T-cell (primary cell): ENCODE data around the gene DBH. TPM values are rescaled to one million over a fixed set of nuclear protein-coding genes. Genes with fewer than 3 reads are reported as not detected.

Experiments
- ATAC-seq, 4 experiments: fragments of 200-7000 bp in 3 of 4; fragments of 150-1000 bp in 1 of 4; cut with Tn5 transposase; replicated peaks in 1 of 4; 1 replicate in 3 of 4; 2 replicates in 1 of 4; pipeline ENCODE4 v1.10.0; 2021; ENCODE audit warnings: moderate library complexity in 3 of 4, mild to moderate bottlenecking in 2 of 4, moderate number of reproducible peaks in 1 of 4
- CTCF ChIA-PET, 2 donors: fragments of 300-600 bp; sonication (Branson Sonifier 250); formaldehyde crosslinking; loops; one replicate each; lab custom pipeline; 2022; ENCODE audit warnings: antibody characterized with exemption in 2 of 2; lab: Charles Lee
- POLR2A ChIA-PET, 2 donors: fragments of 300-600 bp; sonication (Branson Sonifier 250); formaldehyde crosslinking; loops; one replicate each; lab custom pipeline; 2022; ENCODE audit warnings: antibody characterized with exemption in 2 of 2; lab: Charles Lee
- DNase-seq, 35 experiments: peaks; one replicate each; pipeline versions ENCODE4 v3.0.0 to v3.0.0-alpha.2; 2013 to 2023
- H3K27ac ChIP-seq: one replicate; pipeline ENCODE4 v1.5.1; 2013; ENCODE audit warnings: low read length
- H3K27me3 ChIP-seq, 2 experiments: replicated peaks in 1 of 2; 1 replicate in 1 of 2; 2 replicates in 1 of 2; pipeline versions ENCODE4 v1.6.1 to v1.7.0; 2013; ENCODE audit warnings: low read length in 1 of 2, mixed read lengths in 1 of 2; ENCODE audit not compliant: control insufficient read depth in 2 of 2, insufficient read depth in 2 of 2; ENCODE audit errors: extremely low read depth in 1 of 2
- H3K36me3 ChIP-seq, 2 donors: 1 replicate in 1 of 2; 2 replicates in 1 of 2; pipeline versions ENCODE4 v1.6.1 to v1.7.0; 2013; ENCODE audit warnings: low read length in 1 of 2; ENCODE audit not compliant: control insufficient read depth in 2 of 2, insufficient read depth in 1 of 2; ENCODE audit errors: extremely low read depth in 1 of 2
- H3K4me1 ChIP-seq, 2 experiments: 1 replicate in 1 of 2; 2 replicates in 1 of 2; pipeline versions ENCODE4 v1.6.1 to v1.7.0; 2013; ENCODE audit warnings: low read length in 2 of 2, mixed read lengths in 1 of 2; ENCODE audit not compliant: insufficient read depth in 2 of 2, control insufficient read depth in 1 of 2; ENCODE audit errors: extremely low read depth in 1 of 2
- H3K4me3 ChIP-seq, 2 donors: 1 replicate in 1 of 2; 2 replicates in 1 of 2; pipeline versions ENCODE4 v1.5.1 to v1.7.0; 2013; ENCODE audit warnings: mild to moderate bottlenecking in 2 of 2, low read length in 1 of 2, moderate library complexity in 1 of 2; ENCODE audit not compliant: control insufficient read depth in 1 of 2; ENCODE audit errors: extremely low read depth in 1 of 2
- H3K9me3 ChIP-seq: 2 replicates; pipeline ENCODE4 v1.7.0; 2013
- H3K27ac Mint-ChIP-seq, 2 donors: one replicate each; pipeline ENCODE4 v1.8.0; 2020 to 2021; ENCODE audit warnings: mild to moderate bottlenecking in 2 of 2, mixed read lengths in 2 of 2
- H3K27me3 Mint-ChIP-seq, 2 donors: one replicate each; pipeline ENCODE4 v1.8.0; 2021 to 2022; ENCODE audit warnings: mixed read lengths in 2 of 2
- H3K36me3 Mint-ChIP-seq: one replicate; pipeline ENCODE4 v1.8.0; 2021; ENCODE audit warnings: mixed read lengths
- H3K4me1 Mint-ChIP-seq, 3 donors: one replicate each; pipeline ENCODE4 v1.8.0; 2020 to 2022; ENCODE audit warnings: mixed read lengths in 3 of 3, mild to moderate bottlenecking in 1 of 3
- H3K4me3 Mint-ChIP-seq, 3 donors: one replicate each; pipeline ENCODE4 v1.8.0; 2020 to 2022; ENCODE audit warnings: mild to moderate bottlenecking in 3 of 3, mixed read lengths in 3 of 3, moderate library complexity in 3 of 3
- H3K9me3 Mint-ChIP-seq, 3 donors: one replicate each; pipeline ENCODE4 v1.8.0; 2020 to 2022; ENCODE audit warnings: mixed read lengths in 3 of 3
- WGBS: methylation state at CpG from one replicate; pipeline ENCODE4 v1.1.5; 2013; ENCODE audit warnings: missing lambda C conversion rate; ENCODE audit not compliant: insufficient coverage; 5-methylcytosine and 5-hydroxymethylcytosine counted together
- total RNA-seq, 35 experiments: library from RNA in 6 of 35; stranded (reverse) in 6 of 35; fragments of 120-200 nt in 1 of 35; gene quantifications; one replicate each; pipeline versions ENCODE4 v1.2.1 to v1.2.4 and lab custom pipeline; 2013 to 2026

The DBH gene
- total RNA-seq, 5 donors from 2014 or later (not counting 1 experiment from before 2014, with no cell fraction given), result 0.26 to 0.82 (median 0.32) TPM

DNA sequence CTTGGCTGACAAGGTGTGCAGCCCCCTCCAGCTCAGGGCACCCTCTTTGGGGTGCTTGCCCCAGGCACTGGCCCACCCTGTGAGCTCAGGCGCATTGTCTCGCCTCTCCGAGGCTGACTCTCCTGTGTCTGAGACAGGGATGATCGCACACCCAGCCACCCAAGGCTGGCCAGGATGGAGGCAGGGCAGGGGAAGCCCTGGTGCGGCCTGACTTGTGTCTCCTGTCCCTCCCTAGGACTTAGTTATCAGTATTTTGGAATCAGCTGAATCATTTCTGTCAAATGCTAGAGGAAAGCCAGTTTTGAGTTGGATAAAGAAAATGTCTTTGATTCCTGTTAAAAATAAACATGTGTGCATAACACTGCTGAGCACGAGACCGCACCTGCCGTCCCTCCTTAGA is 2.5 kb upstream of the DBH start:
- H3K4me1 Mint-ChIP-seq, result peaks cover 0 to 3% (median 0%) of the 10 kb centered on the region in 3 donors
- peaks cover 0 to 36% of the 10 kb centered on the region in 2 experiments for H3K27me3 ChIP-seq
- H3K36me3 ChIP-seq, result no peaks in the 10 kb centered on the region
- no peak overlapping the region for H3K4me3 ChIP-seq
- DNase-seq (no peak), ATAC-seq (no peak)
- no peaks in the 10 kb centered on the region for H3K4me1 ChIP-seq
- no peaks in the 10 kb centered on the region for H3K9me3 Mint-ChIP-seq
- ChIA-PET POLR2A (no interaction called here), CTCF (interaction anchor here in 1 of 2 donors (0.6 kb wide), 1 partner anchor 477 kb away, joined by 6 read pairs; no protein-coding TSS in a partner anchor)
- no peaks in the 10 kb centered on the region for H3K9me3 ChIP-seq
- H3K4me3 Mint-ChIP-seq, result no peak overlapping the region
- H3K36me3 Mint-ChIP-seq, result no peaks in the 10 kb centered on the region
- 86% methylated on average over 5 of the region's 8 CpGs for WGBS
- H3K27ac ChIP-seq, result no peak overlapping the region
- H3K27ac Mint-ChIP-seq, result no peak overlapping the region
- H3K27me3 Mint-ChIP-seq, result peaks cover 0 to 2% of the 10 kb centered on the region in 2 donors

DNA sequence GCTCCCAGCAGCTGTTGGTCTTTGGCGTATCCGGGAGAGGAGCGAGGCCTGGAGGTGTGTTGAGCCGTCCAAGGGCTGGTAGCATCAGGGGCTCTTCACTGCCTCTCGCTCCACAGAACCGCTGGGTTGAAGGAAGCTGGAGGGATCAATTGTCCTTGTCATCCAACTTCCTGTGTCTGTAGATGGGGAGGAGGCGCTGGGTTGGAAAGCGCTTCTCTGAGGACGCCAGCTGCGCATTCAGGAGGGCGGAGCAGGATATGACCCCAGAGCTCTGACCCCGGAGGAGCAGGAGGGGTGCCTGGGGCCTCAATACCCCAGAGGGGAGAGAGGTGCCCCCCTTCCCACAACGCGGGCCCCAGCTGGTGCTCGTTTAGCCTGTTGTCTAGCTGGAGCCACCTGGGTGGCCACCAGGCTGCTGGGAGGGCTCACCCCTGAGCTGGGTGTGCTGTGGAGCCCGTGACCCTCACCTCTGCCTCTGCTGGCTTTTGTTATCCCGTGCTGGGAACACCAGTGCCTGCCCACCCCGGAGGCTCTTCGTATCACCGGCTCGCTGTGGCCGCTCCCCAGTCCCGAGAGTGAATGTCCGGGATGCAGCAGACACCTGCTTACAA is 2.0 kb upstream of the DBH start:
- CTCF ChIA-PET, result interaction anchor here in 1 of 2 donors (0.6 kb wide), 1 partner anchor 477 kb away, joined by 6 read pairs; no protein-coding TSS in a partner anchor
- no peak overlapping the region for H3K27ac Mint-ChIP-seq
- Histone ChIP-seq H3K9me3 (no peaks in the 10 kb centered on the region), H3K27ac (no peak overlapping the region), H3K4me3 (no peak overlapping the region), H3K36me3 (no peaks in the 10 kb centered on the region), H3K27me3 (peaks cover 0 to 34% of the 10 kb centered on the region in 2 experiments), H3K4me1 (no peaks in the 10 kb centered on the region)
- DNase-seq (no peak), ATAC-seq (no peak)
- H3K9me3 Mint-ChIP-seq, result no peaks in the 10 kb centered on the region
- no peaks in the 10 kb centered on the region for H3K36me3 Mint-ChIP-seq
- no peak overlapping the region for H3K4me3 Mint-ChIP-seq
- peaks cover 0 to 2% of the 10 kb centered on the region in 2 donors for H3K27me3 Mint-ChIP-seq
- peaks cover 0 to 3% (median 0%) of the 10 kb centered on the region in 3 donors for H3K4me1 Mint-ChIP-seq
- POLR2A ChIA-PET, result no interaction called here
- 68% methylated on average over 21 of the region's 24 CpGs for WGBS

DNA sequence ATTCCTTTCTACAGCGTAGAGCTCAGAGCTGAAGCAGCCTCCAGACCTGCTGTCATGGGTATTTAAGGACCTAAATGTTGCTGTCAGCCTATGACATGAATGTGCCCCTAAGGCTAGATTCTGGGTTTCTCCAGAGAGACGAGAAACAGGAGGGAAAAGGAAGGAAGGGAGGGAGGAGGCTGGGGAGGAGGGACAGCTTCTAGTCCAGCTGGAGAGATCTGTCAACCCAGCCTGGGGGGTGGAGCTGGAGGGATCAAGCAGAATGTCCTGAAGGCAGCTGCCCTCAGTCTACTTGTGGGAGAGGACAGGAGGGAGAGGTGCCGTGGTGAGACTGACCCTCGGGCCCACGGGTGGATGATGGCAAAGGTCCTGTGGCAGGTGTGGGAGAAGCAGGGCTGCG is 1.1 kb upstream of the DBH start:
- no peak overlapping the region for H3K27ac Mint-ChIP-seq
- no peaks in the 10 kb centered on the region for H3K9me3 ChIP-seq
- H3K9me3 Mint-ChIP-seq, result no peaks in the 10 kb centered on the region

DNA sequence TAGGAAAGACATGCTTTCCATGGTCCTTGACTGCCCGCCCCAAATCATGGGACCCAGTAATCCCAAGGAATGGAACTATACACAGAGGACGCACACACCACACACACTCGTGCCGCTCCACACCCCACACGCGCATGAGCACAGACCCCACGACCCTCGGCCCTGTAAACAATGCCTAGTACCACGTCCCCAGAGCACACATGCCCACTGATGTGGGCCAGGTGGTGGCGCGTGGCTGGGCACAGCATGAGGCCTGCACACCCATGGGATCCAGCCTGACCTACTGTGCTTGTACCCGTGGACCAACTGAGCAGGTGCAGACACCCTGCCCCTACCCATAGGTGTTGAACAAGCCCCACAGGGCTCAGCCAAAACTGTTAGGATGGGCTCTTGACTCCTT is 739 bp downstream of the DBH start:
- ChIA-PET CTCF (no interaction called here), POLR2A (no interaction called here)
- Mint-ChIP-seq H3K27ac (no peak overlapping the region), H3K4me3 (no peak overlapping the region), H3K9me3 (no peaks in the 10 kb centered on the region), H3K4me1 (peaks cover 0 to 3% (median 0%) of the 10 kb centered on the region in 3 donors), H3K27me3 (no peaks in the 10 kb centered on the region), H3K36me3 (no peaks in the 10 kb centered on the region)
- no peak for DNase-seq
- 87% methylated on average over 11 of the region's 12 CpGs for WGBS
- ATAC-seq, result no peak
- H3K4me1 ChIP-seq, result no peaks in the 10 kb centered on the region
- no peaks in the 10 kb centered on the region for H3K36me3 ChIP-seq
- peaks cover 0 to 31% of the 10 kb centered on the region in 2 experiments for H3K27me3 ChIP-seq
- no peak overlapping the region for H3K27ac ChIP-seq
- H3K4me3 ChIP-seq, result no peak overlapping the region
- no peaks in the 10 kb centered on the region for H3K9me3 ChIP-seq

More for the DNA sequence above, 1.1 kb upstream of the DBH start:
- 58% methylated on average over 2 of the region's 6 CpGs for WGBS
- H3K4me3 Mint-ChIP-seq, result no peak overlapping the region
- Histone ChIP-seq H3K36me3 (no peaks in the 10 kb centered on the region), H3K4me3 (no peak overlapping the region), H3K27ac (no peak overlapping the region), H3K4me1 (no peaks in the 10 kb centered on the region), H3K27me3 (peaks cover 0 to 28% of the 10 kb centered on the region in 2 experiments)
- peaks cover 0 to 3% (median 0%) of the 10 kb centered on the region in 3 donors for H3K4me1 Mint-ChIP-seq
- no peaks in the 10 kb centered on the region for H3K36me3 Mint-ChIP-seq
- peaks cover 0 to 2% of the 10 kb centered on the region in 2 donors for H3K27me3 Mint-ChIP-seq
- ChIA-PET CTCF (no interaction called here), POLR2A (no interaction called here)
- ATAC-seq (no peak), DNase-seq (no peak)

DNA sequence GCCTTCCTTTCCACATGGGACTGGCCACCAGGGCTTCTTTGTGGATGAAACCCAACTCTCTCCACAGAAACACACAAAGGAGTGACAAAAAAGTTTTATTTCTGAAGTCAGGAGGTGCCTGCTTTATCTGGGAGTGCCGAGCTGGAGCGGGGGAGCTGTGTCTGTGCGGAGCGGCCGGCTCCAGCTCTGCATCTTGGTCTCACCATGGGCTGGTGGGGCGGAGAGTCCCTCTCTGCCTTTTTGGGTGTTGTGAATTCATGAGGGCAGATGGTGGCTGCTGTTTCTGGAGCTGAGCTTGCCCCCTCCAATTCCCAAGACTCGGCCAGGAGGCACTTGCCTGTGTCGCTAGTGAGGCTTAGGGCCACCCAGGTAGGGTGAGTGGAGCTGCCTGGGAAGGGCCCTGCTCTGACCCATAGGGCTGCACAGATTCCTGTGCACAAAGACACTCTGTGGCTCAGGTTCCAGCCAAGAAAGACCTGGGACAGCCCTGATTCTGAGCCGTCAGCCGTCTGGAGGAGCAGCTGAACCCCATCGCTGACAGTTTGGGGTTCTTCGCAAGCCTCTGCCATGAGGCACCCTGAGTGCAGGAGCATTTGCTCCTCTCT is 1.4 kb downstream of the DBH start:
- no peak overlapping the region for H3K4me3 Mint-ChIP-seq
- Histone ChIP-seq H3K27ac (no peak overlapping the region), H3K27me3 (peaks cover 0 to 31% of the 10 kb centered on the region in 2 experiments), H3K4me1 (no peaks in the 10 kb centered on the region), H3K4me3 (no peak overlapping the region), H3K9me3 (no peaks in the 10 kb centered on the region), H3K36me3 (no peaks in the 10 kb centered on the region)
- POLR2A ChIA-PET, result no interaction called here
- ATAC-seq (no peak), DNase-seq (no peak)
- H3K9me3 Mint-ChIP-seq, result no peaks in the 10 kb centered on the region
- peaks cover 0 to 3% (median 0%) of the 10 kb centered on the region in 3 donors for H3K4me1 Mint-ChIP-seq
- CTCF ChIA-PET, result no interaction called here
- WGBS, result 92% methylated on average over 11 of the region's 12 CpGs
- no peaks in the 10 kb centered on the region for H3K36me3 Mint-ChIP-seq
- H3K27me3 Mint-ChIP-seq, result no peaks in the 10 kb centered on the region
- H3K27ac Mint-ChIP-seq, result no peak overlapping the region

DNA sequence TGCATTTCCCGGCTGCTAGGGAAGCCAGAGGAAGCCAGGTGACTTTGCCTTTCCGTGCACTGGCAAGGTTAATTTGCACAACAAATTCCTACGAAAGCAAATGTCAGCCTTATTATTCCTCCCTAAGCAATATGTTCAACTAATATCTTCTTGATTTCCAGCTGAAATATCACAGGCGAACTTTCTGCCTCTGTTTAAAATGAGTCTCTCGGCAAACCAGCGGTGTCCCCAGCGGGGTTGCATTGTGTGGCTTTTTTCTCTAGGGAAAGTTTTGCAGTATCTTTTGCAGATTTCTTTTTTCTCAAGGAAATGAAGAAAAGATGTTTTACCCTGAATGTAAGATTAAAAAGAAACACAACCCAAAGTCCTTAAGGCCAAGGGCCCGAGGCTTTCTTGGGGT is 1.9 kb downstream of the DBH start:
- H3K4me3 ChIP-seq, result no peak overlapping the region
- WGBS, result 74% methylated on average over 5 of the region's 8 CpGs
- no peaks in the 10 kb centered on the region for H3K9me3 ChIP-seq
- no peaks in the 10 kb centered on the region for H3K36me3 ChIP-seq
- Mint-ChIP-seq H3K9me3 (no peaks in the 10 kb centered on the region), H3K4me3 (no peak overlapping the region), H3K27ac (no peak overlapping the region), H3K36me3 (no peaks in the 10 kb centered on the region), H3K27me3 (no peaks in the 10 kb centered on the region), H3K4me1 (no peaks in the 10 kb centered on the region)
- no peaks in the 10 kb centered on the region for H3K4me1 ChIP-seq
- ATAC-seq (no peak), DNase-seq (no peak)
- H3K27me3 ChIP-seq, result peaks cover 0 to 33% of the 10 kb centered on the region in 2 experiments
- POLR2A ChIA-PET, result no interaction called here
- H3K27ac ChIP-seq, result no peak overlapping the region
- CTCF ChIA-PET, result no interaction called here
